DMS53 treated with DMSO at 0.1 percent for 48 hours (cell line): ENCODE results near the gene COG5.
"Not testable (repeated sequence)": the region's sequence is repeated elsewhere in the genome, so short reads cannot be mapped to it uniquely, and the experiment has no call there.

ENCODE experiments used
- DNase-seq: peaks from one replicate; lab custom pipeline; 2025; ENCODE audit not compliant: unreplicated experiment; lab: John Stamatoyannopoulos, UW

Gene COG5

DNA sequence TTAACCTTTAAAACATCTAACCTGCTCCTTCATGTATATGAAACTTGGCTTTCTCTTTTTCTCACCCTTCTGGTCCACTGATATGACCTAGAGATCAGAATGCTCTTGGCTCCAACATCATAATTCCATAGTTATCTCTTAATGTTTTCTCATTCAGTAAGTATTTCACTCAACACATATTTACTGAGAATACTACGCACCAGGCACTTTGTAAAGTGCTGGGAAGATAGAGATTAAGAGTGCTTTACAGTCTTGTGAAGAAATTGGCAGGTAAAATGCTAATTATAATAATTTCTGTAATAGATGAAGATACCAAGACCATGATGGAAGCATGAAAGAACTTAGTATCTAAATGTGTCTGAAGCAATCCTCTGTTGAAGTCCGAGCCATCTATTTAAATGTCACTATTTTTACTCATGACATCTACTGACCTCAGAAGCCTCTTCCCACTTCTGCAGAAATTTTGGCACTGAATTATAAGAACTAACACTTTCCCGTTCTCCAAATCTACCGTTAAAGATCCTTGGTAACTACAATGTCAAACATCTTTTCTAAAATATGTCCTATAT lies 278.7 kb downstream of the COG5 start:
- no peak for DNase-seq

DNA sequence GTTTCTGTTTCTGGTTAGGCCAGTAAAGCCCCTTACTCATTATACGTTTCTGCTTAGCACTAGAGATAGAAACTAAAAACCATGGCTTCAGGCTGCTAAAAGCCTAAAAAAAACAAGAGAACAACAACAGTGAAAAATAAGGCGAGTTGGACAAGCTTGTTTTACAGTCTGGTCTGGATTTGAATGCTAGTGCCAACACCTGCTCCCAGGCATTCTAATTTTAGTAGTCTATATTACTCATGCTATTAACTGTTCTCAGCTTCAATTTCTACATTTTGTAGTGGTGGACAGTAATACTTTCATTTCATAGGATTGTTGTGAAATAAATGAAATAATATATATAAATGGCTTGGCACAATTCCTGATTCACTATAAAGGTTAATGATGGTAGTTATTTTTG lies 286.4 kb downstream of the COG5 start:
- no peak for DNase-seq

GRCh38 chr7:107276220-107276827 lies 287.4 kb downstream of the COG5 start:
- DNase-seq, result no peak

DNA sequence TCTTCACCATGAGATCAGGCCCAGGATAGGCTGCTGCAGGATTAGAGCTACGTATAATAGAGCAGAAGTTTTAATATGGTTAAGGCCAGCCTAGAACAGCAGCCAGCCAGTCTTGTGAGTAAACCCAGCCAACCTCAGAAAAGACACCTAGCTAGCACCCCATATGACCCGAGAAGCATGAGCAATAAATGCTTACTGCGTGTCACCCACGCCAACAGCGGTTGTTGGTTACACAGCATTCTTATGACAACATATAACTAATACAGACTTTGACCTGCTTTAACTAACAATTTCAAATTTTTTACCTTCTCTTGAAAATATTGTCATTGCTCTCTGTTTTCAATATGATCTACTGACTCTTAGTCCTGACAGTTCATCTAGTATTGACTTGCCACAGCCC lies 289.2 kb downstream of the COG5 start:
- no peak for DNase-seq

DNA sequence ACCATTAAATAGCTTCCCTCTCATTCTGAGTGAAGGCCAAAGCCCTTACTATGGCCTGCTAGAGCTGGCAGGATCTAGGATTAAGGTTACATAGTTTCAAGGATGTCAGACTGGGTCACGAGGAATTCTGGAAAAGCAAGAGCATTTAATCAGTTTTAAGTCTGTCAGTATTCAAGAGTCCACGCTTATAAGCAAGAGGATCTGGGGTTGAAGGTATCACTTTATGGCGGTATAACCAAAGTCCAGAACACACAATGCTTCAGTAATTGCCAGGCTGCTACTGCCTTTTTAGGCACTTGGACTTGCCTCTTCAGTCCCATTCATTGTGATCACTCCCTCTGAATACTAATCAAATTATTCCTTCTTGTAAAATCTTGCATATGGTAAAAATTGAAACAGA lies 293.9 kb downstream of the COG5 start:
- no peak for DNase-seq

DNA sequence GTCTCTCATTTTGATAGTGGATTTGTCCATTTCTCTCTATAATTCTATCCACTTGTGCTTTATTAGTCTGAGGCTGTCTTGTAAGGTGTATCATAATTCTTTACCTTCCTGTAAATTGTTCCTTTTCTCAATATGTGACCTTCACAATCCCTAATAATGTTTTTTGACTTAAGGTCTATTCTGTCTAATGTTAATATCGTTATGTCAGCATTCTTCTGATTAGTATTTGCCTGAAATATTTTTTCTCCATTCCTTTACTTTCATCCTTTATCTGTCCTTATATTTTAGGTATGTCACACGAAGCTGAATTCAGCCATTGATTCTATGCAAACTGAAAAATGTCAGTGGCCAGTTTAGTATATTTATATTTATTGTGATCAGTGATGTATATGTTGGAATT lies 295.1 kb downstream of the COG5 start:
- no peak for DNase-seq

DNA sequence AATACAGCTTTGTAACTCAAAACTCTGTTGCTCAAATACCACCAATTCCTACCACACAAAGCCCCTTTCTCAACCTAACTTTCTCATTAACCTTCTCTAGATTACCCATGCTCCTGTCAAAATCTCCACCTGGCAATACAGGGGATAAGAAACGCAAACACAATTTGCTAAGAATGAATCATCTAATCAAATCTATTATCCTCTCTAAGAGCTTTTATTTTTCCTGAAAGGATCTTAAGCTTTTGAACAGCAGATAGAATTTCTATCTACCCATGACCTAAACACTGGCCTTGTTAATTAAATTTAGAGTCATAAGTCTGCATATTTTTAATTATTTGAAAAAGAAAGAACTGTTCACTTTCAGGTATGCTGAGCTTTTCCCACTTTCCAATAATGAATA lies 296.6 kb downstream of the COG5 start:
- no peak for DNase-seq

GRCh38 chr7:107264723-107265122 lies 299.0 kb downstream of the COG5 start:
- DNase-seq, result no peak

GRCh38 chr7:107262857-107263256 lies 300.9 kb downstream of the COG5 start:
- no peak for DNase-seq

DNA sequence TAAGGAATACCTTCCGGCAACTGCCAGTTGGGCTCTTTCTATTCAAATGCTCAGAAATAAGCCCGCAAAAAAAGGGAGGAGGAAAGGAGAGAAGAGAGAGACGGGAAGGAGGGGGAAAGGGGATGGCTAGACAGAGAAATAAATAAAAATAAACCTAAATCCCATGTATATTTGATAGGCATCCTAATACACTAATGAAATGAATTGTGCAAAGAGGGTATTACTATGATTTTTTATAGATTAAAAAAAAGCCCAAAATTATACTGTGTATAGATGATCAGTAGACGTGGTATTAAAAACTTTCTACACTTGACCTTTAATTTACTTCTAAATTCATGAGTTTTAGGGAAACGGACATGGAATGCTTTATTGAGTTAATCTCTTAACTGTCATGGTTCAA lies 305.0 kb downstream of the COG5 start:
- DNase-seq, result no peak

DNA sequence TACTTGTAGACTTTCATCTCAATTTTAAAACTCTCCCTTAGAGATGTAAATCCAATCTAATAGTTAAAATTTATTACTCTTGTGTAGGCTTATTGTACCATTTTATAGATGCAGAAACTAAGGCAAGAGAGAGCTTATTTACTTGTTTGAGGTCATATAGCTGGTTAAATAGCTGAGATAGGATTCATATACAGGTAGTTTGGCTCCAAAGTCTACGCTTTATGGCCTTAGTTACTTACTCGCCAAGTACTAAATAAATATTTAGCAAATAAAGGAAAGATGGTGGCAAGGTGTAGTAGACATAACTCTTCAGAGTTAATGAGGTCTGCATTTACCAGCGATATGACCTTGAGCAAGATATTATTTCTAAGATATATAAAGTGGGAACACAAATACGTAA lies 308.1 kb downstream of the COG5 start:
- no peak for DNase-seq

GRCh38 chr7:107254398-107254985 lies 309.2 kb downstream of the COG5 start:
- no peak for DNase-seq

DNA sequence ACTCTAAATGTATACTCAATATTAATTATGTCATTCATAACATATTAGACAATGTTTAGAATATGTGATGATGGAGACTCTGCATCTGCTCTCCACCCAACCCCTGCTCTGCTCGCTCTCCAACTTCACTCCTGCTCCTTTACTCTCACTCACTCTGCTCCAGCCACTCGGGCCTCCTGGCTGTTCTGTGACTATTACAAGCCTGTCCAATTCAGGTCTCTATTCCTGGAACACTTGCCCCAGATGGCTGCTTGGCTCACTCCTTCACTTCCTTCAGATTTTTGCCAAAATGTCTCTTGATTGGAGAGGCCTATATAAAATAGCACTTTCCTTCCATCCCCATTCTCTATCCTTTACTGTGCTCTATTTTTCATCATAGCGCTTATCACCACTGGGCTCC lies 310.1 kb downstream of the COG5 start:
- no peak for DNase-seq

- no peak for DNase-seq
Observed at GRCh38 chr7:107251963-107252362, 311.8 kb downstream of the COG5 start.

DNA sequence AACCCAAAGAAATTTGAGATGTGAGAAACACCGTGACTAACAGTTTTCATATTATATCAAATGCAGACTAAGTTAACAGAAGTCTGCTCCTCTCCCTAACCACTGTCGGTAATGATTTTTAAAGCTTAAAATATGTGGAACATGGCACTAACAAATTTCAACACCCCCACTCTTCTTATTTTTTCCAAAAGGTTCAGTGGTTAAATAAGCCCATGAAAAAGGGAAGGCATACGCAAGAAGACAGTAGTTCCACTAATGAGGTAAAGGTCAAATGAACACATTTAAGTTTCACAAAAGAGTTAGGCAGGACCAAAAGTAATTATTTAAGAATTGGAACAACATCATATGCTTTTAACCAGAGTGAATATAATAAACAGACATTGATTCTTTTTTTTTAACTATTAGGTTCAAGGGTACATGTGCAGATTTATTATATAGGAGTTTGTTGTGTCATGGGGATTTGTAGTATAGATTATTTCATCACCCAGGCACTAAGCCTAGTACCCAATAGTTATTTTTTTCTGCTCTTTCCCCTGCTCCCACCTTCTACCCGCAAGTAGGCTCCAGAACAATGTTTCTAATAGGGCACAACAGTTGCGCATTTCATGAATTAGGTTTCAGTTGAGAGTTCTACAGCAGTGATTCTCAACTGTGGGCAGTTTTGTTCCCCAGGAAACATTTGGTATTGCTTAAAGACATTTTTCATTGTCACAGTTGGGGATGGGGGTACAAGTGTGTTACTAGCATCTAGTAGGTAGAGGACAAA lies 315.0 kb downstream of the COG5 start:
- DNase-seq, result no peak

GRCh38 chr7:107246836-107247235 lies 316.9 kb downstream of the COG5 start:
- DNase-seq, result not testable (repeated sequence)

GRCh38 chr7:107244613-107245012 lies 319.1 kb downstream of the COG5 start:
- DNase-seq, result no peak

DNA sequence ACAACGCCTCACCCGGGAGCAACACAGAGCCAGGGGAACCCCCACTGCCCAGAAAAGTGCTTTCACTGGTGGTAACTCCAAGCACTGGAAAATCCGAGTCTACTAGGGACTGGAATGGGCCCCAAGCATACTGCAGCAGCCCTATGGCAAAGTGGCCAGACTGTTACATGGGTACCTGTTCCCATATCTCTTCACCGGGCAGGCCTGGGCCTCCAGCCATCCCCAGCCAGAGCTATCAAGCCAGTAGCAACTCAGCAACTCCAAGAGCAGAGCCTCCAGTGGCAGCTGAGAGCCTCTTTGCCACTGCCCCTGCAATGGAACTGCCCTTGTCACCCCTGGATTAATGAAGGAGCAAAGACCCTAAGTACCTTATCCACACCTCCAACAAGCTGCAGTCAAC lies 321.5 kb downstream of the COG5 start:
- no peak for DNase-seq

GRCh38 chr7:107237451-107237850 lies 326.3 kb downstream of the COG5 start:
- DNase-seq, result no peak

- DNase-seq, result no peak
Observed at GRCh38 chr7:107236862-107237261, 326.9 kb downstream of the COG5 start.

DNA sequence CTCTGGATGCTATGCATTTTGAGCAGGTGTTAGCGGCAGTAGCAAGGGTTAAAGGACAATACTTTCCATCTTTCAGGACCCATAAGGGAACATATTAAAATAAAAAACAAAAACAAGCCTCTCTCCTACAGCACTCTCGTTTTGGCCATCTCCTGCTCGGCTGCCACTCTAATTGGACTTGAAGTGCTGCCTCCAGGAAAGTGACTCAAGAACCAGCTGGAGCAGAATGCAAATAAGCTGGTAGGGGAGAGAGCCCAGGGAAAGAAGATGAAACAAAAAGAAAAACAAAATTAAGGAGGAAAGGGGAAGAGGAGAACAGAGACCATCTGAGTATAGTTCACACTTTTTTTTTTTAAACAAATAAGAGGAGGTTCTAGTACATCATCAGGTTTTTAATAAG lies 329.3 kb downstream of the COG5 start:
- DNase-seq, result no peak

GRCh38 chr7:107233981-107234380 lies 329.7 kb downstream of the COG5 start:
- no peak for DNase-seq
